Colonic mucosa (tissue), 4 donors: ENCODE data around the gene MTUS2. TPM values are rescaled to one million over a fixed set of nuclear protein-coding genes. Genes with fewer than 3 reads are reported as not detected.

ENCODE experiments used
- DNase-seq: peaks from one replicate; pipeline ENCODE4 v3.0.0-alpha.2; 2020
- H3K27ac ChIP-seq: fragments of 200-600 bp; one replicate; pipeline ENCODE4 v1.8.0; 2021
- H3K27me3 ChIP-seq: fragments of 200-600 bp; one replicate; pipeline ENCODE4 v1.8.0; 2021
- H3K36me3 ChIP-seq: fragments of 200-600 bp; one replicate; pipeline ENCODE4 v1.8.0; 2021
- H3K4me1 ChIP-seq: fragments of 200-600 bp; one replicate; pipeline ENCODE4 v1.8.0; 2021; ENCODE audit warnings: mild to moderate bottlenecking
- H3K4me3 ChIP-seq: fragments of 200-600 bp; one replicate; pipeline ENCODE4 v1.8.0; 2021
- H3K9ac ChIP-seq, 2 donors: one replicate each; pipeline ENCODE4 v1.7.0; 2013; ENCODE audit warnings: control low read depth in 2 of 2, low read depth in 2 of 2, low read length in 2 of 2
- H3K9me3 ChIP-seq: fragments of 200-600 bp; one replicate; pipeline ENCODE4 v1.8.0; 2021
- CTCF ChIP-seq: fragments of 200-600 bp; IDR thresholded peaks from one replicate; pipeline ENCODE4 v1.8.0; 2022; ENCODE audit warnings: antibody characterized with exemption, mild to moderate bottlenecking
- intact Hi-C: fragments of 100-400 bp; cut with DNase I; formaldehyde crosslinking; loops from one replicate; pipeline ENCODE4 v1.14.1; 2022
- total RNA-seq, 2 donors: library from RNA; stranded (reverse); fragmentation: NEBNext Ultra II Directional in 1 of 2; extraction: Animal tissue kit (Norgen Biotek cat#: 25700) in 1 of 2; gene quantifications; one replicate each; pipeline ENCODE4 v1.2.1, GENCODE V29; 2021
- donor health status: healthy.
- donor health status: DM: no; HTN: no; CAD: no.
- donor health status: DM: no; HTN: no; CAD: no.

MTUS2 gene
- total RNA-seq, 2 donors from 2014 or later: 0.11 to 0.40 TPM

GRCh38 chr13:29449726-29450125 lies 629.6 kb downstream of the MTUS2 start:
- TF ChIP-seq CTCF: no peak
- Histone ChIP-seq H3K4me1 (no peaks in the 10 kb centered on the region), H3K9me3 (no peaks in the 10 kb centered on the region), H3K9ac (no peak overlapping the region), H3K27ac (no peak overlapping the region), H3K36me3 (no peaks in the 10 kb centered on the region), H3K27me3 (no peaks in the 10 kb centered on the region), H3K4me3 (no peak overlapping the region)
- DNase-seq: no peak
- intact Hi-C loops: no loop called here

- Histone ChIP-seq H3K9me3 (no peaks in the 10 kb centered on the region), H3K36me3 (no peaks in the 10 kb centered on the region), H3K4me3 (no peak overlapping the region), H3K27ac (no peak overlapping the region), H3K4me1 (no peaks in the 10 kb centered on the region), H3K9ac (no peak overlapping the region), H3K27me3 (no peaks in the 10 kb centered on the region)
- intact Hi-C loops: no loop called here
- no peak for TF ChIP-seq CTCF
- DNase-seq: no peak
These were observed 631.8 kb downstream of the MTUS2 start for GRCh38 chr13:29451976-29452375.

GRCh38 chr13:29452773-29453616 lies 632.9 kb downstream of the MTUS2 start:
- H3K27me3 ChIP-seq: no peaks in the 10 kb centered on the region
- no peak overlapping the region for H3K9ac ChIP-seq
- no peak overlapping the region for H3K4me3 ChIP-seq
- no peaks in the 10 kb centered on the region for H3K4me1 ChIP-seq
- no peak for TF ChIP-seq CTCF
- DNase-seq: no peak
- no peak overlapping the region for H3K27ac ChIP-seq
- intact Hi-C loops: no loop called here
- no peaks in the 10 kb centered on the region for H3K9me3 ChIP-seq
- no peaks in the 10 kb centered on the region for H3K36me3 ChIP-seq

- no peak overlapping the region for H3K4me3 ChIP-seq
- no peaks in the 10 kb centered on the region for H3K36me3 ChIP-seq
- no peaks in the 10 kb centered on the region for H3K9me3 ChIP-seq
- DNase-seq: no peak
- no peaks in the 10 kb centered on the region for H3K4me1 ChIP-seq
- H3K27ac ChIP-seq: no peak overlapping the region
- intact Hi-C loops: no loop called here
- H3K27me3 ChIP-seq: no peaks in the 10 kb centered on the region
- no peak overlapping the region for H3K9ac ChIP-seq
- TF ChIP-seq CTCF: no peak
These were observed 633.5 kb downstream of the MTUS2 start for GRCh38 chr13:29453617-29454011.

GRCh38 chr13:29454931-29455481 lies 634.9 kb downstream of the MTUS2 start:
- H3K27me3 ChIP-seq: no peaks in the 10 kb centered on the region
- H3K36me3 ChIP-seq: no peaks in the 10 kb centered on the region
- H3K4me3 ChIP-seq: no peak overlapping the region
- no peaks in the 10 kb centered on the region for H3K9me3 ChIP-seq
- H3K4me1 ChIP-seq: no peaks in the 10 kb centered on the region
- intact Hi-C loops: no loop called here
- no peak overlapping the region for H3K9ac ChIP-seq
- no peak for DNase-seq
- TF ChIP-seq CTCF: peak; percentile 35
- no peak overlapping the region for H3K27ac ChIP-seq
